OCI-M1 (cell line): ENCODE measurements around the gene CSF2.

Experiments used
- DNase-seq: peaks from one replicate; lab custom pipeline; 2025; lab: John Stamatoyannopoulos, UW

Gene CSF2

DNA sequence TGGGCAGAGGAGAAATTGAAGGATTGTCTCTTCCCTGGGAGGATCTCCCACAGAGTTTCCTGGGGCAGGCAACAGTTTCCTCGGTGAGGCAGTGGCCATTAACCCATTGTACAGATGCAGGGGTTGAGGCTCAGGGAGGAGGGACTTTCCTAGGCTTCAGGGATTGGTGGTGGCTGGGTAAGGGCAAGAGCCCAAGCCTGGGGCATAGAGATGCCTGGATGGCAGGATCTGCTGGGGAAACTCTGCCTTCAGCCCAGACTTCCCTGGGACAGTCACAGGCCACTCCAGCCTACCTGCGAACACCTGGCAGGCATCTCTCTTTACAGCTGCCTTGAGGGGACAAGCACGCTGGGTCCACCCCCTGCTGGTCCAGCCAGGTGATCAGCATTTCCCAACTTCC, 3.6 kb upstream of the CSF2 start:
- DNase-seq: no peak

DNA sequence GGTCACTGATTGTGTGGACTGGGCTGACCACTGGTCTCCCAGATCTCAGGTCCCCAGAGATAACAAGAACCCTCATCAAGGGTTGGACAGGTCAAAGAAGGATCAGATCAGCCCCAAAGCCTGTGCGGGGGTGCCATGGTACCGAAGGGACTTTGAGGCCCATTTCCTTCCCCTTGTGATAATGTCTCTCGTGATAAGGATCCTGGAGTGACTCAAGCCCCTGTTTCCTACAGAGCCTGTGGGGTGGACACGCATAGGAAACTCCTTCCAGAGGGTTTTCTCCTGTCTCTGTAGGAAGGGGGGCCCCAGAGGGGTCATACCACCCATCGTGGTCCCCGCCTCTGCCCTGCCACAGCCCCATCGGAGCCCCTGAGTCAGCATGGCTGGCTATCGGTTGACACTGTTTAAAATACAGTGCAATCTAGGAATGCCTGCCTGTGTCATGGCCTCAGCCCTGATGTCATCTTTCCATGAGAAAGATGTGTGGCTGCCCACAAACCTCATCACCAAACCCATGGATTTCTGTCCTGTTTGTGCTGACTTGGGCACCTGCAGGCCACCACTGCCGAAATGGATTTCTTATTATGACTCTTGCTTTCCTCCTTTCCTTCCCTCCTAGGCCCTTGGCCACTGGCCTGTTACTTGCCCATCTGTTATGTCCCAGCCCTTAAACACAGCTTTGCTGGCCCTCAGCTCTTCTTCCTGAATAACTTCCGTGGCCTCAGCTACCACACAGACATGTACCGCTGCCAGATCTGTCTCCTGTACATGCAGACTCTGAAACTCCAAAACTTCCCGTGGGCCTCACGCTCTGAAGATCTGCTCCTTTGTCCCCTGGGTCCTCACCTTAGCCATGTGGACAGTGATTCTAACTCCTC, 2.9 kb upstream of the CSF2 start:
- DNase-seq: peak; percentile 32

DNA sequence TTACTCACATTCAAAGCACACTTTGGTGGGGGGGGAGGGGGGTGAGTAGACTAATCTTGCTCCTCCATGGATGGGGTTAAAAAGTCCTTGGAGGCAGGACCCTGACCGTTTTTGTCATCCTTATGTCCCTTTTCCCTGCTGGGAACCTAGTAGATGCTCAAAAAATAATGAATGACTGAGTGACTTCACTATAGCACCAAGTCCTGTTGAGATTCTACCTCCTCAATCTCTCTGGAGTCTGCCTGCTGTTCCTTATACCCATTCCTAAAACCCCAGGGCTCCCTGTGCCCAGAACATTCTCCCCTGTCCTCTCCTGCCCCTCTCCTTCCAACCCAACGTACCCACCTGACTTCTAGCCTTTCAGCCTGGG, 2.3 kb upstream of the CSF2 start:
- DNase-seq: no peak

DNA sequence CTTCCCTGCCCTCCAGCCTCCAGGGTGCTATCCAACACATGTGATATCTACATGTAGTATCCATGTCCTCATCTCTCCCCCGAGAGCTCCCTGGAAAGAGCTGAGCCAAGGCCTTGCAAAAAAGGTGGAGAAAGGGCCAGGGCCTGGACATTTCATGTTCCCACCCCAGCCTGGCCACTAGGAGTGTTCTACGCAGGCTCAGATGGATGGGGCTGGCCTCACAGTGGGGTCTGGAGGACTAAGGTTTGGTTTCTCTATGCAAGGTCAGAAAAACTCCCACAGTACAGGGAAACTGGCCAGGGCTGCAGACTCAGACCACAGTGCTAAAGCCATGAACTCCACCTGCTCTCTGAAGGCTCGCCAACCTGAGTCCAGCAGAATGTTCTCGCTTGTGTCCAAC, 1.5 kb upstream of the CSF2 start:
- DNase-seq: no peak

DNA sequence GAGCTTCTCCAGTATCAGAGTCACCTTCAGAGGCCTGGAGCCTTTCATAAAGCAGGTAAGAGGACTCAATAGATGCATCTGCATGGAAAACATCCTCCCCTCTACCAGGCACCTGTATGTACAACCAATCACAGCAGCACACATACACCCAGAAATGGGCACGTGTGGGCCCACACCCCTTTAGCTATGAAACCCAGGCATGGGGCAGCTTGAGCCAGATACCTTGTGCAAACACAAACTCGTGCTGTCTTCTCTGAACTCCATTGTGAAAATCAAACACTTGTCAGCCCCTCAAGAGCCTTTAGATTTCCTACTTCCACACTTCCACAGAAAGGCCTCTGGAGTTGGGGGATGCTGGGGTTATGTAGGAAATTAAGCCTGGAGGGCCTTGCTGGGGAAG, 1.1 kb upstream of the CSF2 start:
- DNase-seq: no peak

DNA sequence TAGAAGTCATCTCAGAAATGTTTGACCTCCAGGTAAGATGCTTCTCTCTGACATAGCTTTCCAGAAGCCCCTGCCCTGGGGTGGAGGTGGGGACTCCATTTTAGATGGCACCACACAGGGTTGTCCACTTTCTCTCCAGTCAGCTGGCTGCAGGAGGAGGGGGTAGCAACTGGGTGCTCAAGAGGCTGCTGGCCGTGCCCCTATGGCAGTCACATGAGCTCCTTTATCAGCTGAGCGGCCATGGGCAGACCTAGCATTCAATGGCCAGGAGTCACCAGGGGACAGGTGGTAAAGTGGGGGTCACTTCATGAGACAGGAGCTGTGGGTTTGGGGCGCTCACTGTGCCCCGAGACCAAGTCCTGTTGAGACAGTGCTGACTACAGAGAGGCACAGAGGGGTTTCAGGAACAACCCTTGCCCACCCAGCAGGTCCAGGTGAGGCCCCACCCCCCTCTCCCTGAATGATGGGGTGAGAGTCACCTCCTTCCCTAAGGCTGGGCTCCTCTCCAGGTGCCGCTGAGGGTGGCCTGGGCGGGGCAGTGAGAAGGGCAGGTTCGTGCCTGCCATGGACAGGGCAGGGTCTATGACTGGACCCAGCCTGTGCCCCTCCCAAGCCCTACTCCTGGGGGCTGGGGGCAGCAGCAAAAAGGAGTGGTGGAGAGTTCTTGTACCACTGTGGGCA, 642 bp downstream of the CSF2 start:
- DNase-seq: no peak

DNA sequence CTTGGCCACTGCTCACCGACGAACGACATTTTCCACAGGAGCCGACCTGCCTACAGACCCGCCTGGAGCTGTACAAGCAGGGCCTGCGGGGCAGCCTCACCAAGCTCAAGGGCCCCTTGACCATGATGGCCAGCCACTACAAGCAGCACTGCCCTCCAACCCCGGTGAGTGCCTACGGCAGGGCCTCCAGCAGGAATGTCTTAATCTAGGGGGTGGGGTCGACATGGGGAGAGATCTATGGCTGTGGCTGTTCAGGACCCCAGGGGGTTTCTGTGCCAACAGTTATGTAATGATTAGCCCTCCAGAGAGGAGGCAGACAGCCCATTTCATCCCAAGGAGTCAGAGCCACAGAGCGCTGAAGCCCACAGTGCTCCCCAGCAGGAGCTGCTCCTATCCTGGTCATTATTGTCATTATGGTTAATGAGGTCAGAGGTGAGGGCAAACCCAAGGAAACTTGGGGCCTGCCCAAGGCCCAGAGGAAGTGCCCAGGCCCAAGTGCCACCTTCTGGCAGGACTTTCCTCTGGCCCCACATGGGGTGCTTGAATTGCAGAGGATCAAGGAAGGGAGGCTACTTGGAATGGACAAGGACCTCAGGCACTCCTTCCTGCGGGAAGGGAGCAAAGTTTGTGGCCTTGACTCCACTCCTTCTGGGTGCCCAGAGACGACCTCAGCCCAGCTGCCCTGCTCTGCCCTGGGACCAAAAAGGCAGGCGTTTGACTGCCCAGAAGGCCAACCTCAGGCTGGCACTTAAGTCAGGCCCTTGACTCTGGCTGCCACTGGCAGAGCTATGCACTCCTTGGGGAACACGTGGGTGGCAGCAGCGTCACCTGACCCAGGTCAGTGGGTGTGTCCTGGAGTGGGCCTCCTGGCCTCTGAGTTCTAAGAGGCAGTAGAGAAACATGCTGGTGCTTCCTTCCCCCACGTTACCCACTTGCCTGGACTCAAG, 1.5 kb downstream of the CSF2 start:
- DNase-seq: no peak

DNA sequence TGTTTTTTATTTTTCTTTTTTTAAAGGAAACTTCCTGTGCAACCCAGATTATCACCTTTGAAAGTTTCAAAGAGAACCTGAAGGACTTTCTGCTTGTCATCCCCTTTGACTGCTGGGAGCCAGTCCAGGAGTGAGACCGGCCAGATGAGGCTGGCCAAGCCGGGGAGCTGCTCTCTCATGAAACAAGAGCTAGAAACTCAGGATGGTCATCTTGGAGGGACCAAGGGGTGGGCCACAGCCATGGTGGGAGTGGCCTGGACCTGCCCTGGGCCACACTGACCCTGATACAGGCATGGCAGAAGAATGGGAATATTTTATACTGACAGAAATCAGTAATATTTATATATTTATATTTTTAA, 2.1 kb downstream of the CSF2 start:
- DNase-seq: no peak

DNA sequence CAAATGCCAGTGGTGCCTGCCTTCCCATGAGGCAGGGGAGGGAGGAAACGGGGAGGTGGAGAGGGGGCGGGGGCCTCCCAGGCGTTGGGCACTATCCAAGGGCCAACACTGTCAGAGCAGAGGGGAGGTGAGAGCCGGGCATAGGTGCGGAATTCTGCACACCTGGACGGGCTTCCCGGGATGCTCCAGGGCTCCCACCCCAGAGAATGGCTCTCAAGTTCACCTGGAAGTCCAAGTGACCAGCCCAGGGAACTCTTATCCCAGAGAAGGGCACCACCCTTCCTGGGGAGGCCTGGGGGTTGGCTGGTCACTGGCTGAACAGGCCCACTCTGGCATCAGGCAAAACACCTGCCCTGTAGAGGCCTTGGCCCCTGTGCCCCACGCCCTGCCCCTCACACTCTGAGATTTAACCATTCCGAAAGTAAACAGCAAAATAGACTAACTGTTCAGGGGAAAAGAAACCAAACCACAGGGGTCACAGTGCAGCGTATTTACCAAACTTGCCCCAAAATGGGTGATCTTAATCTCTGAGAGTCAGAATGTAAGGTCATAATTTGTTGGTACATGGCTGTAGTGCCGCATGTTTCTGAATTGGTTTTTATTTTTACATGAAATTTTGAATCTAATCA, 2.7 kb downstream of the CSF2 start:
- DNase-seq: no peak

DNA sequence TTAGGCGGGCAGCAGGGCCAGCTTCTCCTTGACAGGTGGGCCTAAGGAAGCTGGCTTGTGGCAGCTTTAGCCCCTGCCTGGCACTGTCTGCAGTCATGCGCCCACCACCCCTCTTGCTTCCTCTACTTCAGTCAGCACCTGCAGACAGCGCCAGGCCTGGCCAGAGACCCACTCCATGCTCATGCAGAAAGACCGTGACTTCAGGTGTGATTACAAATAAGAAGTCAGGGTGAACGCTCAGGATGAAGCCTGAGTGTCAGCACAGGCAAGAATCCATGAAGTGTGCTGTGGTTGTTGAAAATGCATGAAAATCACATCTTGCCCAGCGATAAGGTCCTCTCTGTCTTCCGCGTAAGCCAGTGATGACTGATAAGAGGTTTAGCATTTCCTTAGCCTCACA, 3.4 kb downstream of the CSF2 start:
- no peak for DNase-seq

DNA sequence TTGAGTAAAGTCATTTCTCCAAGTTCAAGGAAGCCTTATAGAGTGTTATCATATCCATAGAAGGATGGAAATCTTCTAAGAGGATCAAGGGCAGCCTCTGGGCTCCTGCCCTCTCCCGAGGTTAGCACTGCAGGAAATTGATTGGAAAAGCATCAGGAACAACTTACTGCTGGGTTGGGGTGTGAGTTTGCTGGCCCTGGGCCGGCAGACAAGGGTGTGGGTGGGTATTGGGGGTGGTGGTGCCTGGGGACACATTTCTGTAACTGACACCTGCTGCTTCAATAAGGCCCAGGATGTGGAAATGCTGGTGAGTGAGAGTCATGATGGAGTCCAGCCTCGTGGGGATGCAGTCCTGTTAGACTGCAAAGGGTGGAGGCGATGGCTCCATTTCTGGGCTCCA, 5.5 kb downstream of the CSF2 start:
- DNase-seq: no peak

DNA sequence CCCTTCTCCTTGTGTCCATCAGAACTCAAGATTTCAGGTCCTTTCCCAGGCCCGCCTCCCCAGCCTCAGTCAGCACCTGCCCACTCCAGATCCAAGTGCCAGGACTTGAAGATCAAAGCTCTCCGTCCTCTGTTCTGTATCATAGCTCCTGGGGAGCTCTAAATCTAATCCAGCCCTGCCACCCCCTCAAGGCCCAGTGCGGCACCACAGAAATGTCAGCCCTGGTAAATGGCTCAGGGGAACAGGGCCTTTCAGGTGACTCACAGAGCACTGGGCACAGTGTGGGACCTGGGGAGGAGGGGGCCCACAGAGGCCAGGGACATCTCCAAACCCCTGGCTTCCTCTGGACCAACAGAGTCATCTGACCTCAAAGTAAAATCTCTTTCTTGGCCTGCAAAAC, 6.0 kb downstream of the CSF2 start:
- DNase-seq: no peak

DNA sequence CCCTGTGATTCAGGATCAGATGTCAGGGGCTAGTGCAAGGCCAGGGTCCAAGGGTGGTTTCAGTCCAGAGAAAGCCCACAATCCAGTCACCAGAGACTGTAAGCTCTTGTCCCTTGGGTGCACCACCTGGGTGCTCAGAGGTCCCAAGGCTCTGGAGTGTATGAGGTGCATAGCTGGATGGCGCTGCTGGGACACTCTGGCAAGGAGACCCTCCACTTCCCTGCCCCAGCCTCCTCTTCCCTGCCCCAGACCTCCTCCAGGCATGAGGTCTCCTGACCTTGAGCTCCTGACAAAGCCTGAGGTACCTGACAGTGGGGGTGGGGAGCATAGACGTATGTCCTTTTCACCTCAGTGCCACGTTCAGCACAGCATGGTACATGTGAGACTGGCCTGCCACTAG, 7.0 kb downstream of the CSF2 start:
- DNase-seq: no peak

DNA sequence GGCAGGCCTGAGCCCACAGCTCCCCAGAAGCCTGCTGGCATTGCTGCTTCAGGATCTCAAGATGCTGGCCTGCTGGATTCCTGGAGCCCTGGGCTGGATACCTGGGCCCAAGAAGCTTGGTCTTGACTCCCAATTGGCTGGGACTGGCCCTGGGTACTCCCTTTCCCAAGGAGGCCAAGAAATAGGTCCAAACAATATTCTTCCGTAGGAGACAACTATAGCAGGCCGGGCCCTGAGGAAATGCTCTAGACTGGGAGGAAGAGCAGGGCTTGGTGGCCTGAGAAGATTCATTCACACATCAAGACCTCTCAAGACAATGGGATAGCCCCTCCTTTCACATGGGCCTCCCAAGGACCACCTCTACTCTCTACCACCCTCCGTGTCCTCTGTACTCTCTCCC, 7.9 kb downstream of the CSF2 start:
- DNase-seq: no peak

DNA sequence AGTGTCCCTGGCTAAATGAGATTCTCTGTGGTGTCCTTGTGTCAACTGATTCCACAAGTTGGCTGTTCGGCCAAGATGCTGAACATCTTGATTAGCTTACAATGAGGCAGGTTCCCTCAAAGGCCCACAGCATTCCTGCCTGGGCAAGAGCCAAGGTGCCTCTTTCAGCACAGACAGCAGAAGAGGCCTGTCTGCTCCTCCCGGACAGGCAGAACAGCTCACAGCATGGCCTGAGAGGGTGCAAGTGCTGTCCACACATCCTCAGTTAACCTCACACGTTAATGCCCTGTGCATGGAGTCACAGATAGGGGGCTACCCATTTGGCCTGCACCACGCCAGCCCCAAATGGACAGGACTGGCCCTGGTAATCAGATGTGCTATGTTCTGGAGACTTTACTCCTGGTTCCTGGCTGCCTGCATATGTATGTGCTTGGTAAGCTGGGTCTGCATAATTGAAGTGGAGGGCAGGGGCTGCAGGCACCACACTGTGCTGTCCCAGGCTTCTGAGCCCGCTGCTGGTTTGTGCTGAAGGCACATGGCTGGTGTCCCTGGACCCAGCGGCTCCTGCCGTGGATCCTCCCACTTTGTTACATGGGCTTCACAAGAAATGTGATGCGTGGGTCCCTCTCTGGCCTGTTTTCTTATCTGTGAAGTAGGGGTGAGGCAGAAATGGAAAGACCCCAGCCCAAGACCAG, 8.9 kb downstream of the CSF2 start:
- DNase-seq: no peak

DNA sequence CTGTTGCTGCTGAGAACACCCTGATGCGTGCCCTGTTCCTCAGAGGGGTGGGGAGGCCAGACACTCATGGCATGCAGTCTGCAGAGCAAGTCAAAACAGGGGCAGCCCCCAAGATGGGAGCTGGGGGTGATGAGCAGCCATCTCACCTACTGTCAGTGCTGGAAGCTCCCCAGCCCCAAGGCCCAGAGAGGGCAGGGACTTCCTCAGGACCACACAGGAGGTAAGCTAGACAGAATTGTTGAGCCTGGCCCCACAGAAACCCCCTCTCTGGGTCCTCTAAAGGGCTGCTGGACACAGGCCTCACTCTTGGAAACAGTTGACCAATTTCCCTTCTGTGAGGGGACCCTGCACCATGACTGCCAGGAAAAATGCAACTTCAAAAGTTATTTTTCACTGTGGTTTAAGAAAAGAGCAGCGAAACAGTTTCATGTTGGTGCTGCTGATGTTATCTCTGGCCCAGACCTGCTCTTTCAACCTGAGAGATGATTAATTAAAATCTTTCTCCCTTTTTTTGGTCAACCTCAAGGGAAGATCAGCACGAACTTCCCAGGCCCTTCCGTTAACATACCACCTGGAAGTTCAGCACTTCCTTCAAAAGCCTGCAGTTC, 9.6 kb downstream of the CSF2 start:
- DNase-seq: no peak

DNA sequence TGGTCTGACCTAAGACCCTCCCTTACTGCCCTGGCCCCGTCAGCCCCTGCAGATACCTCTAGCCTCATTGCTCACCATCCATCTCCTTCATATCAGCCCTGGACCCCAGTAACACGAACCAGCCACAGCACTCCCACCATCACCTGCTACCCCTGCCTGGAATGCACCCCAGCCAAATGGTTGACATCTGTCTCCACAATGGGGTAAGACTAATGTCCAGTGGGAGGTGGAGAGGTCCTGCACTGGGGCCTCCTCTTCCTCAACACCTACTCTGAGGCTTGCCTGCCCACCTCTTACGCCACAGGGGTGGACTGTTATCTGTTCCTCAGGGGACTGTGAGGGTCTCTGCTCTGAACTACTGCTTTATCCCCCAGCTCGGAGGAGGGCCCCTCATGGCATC, 12.1 kb downstream of the CSF2 start:
- no peak for DNase-seq

DNA sequence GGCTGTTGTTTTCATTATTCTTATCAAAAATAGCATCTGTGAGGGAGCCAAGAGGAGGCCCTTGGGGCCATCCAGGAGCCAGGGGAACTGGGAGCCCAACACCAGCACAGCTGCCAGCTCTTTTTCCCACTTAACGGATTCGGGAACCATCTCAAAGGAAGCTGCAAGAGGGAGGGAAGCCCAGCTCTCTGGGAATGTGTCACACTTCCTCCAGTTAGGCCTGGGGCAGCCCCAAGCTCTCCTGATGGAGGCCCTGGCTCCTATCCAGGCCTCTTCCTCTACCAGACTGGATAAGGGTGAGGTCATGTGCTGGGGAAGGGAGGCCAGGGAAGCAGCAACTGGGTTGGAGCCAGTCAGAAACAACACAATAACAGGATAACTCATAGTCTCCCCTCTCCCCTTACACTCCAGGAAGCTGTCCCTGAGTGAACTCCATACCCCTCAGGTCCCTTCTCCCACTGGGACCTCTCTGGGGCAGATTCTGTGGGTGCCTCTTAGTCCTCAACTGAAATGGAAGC, 12.7 kb downstream of the CSF2 start:
- peak; percentile 24 for DNase-seq

DNA sequence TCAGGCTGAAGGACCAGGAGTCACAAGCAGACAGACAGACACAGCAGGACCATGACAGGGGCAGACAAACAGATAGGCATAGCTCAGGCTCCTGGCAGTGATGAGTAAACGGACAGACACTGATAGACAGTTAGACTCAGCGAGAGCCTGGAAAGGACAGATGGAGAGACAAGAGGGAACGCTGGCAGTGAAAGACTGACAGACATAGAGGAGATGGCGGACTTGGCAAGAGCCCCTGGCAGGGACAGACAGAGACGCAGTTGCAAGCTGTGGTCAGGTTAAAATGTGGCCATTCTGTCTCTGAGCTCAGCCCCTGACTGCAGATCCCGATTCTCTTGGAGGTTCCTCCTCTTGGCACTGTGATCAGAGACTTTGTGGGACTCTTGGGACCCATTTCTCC, 13.6 kb downstream of the CSF2 start:
- DNase-seq: no peak

DNA sequence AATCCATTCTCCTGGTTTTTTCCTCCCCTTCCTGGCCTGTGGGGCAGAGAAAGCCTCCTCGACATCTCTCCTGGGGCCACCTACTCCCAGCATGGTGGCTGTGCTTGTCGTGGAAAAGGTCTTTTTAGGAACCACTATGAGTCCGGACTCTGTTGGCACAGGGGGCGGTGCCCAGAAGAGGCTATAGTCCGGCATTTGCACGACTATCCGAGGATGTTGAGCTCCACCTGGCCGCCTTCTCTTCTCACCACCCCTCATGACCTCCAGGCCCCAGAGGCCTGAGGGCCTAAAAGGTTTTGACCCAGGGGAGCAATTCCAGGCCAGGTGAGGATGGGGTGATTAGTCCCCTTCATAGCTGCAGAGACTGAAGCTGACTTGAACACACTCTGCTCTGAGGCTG, 14.1 kb downstream of the CSF2 start:
- no peak for DNase-seq

DNA sequence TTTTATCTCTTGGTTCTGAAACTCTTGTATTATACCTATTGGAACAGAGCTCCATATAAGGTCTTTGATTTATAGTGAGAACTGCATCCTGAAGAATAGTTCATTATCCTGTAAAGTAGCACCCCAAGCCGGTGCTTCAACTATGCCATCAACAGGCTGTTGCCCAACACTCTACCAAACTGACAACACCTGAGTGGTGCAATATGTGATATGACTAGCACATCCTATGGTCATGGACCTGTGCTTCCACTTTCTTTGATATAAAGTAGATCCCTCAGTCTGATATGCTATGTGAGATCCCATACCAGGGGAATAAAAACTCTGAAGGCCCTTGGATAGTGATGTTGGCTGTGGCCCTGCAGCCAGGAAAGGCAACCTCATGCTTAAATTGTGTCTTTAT, 15.8 kb downstream of the CSF2 start:
- DNase-seq: no peak
